GM19468 (cell line): Measurements from ENCODE around the gene PAMR1.

Experiments used
- ATAC-seq: cut with Tn5 transposase; IDR thresholded peaks from one replicate; pipeline ENCODE4 v1.9.1; 2021; ENCODE audit warnings: mild to moderate bottlenecking, moderate library complexity, moderate number of reproducible peaks; ENCODE audit not compliant: unreplicated experiment; ENCODE audit errors: extremely low read depth

The PAMR1 gene

GRCh38 chr11:35501776-35502175 is 23.6 kb downstream of the PAMR1 start:
- ATAC-seq: no peak

DNA sequence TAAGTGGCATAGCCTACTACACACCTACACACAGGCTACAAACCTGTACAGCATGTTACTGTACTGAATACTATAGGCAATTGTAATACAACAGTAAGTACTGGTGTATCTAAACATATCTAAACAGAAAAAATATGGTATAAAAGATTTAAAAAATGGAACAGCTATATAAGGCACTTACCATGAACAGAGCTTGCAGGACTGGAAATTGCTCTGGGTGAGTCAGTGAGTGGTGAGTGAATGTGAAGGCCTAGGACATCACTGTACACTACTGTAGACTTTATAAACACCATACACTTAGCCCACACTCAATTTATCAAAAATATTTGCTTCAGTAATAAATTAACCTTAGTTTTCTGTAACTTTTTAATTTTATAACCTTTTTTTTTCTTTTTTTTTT is 24.7 kb downstream of the PAMR1 start:
- ATAC-seq: no peak

- ATAC-seq: no peak
These were observed 29.0 kb downstream of the PAMR1 start for GRCh38 chr11:35496416-35496815.

DNA sequence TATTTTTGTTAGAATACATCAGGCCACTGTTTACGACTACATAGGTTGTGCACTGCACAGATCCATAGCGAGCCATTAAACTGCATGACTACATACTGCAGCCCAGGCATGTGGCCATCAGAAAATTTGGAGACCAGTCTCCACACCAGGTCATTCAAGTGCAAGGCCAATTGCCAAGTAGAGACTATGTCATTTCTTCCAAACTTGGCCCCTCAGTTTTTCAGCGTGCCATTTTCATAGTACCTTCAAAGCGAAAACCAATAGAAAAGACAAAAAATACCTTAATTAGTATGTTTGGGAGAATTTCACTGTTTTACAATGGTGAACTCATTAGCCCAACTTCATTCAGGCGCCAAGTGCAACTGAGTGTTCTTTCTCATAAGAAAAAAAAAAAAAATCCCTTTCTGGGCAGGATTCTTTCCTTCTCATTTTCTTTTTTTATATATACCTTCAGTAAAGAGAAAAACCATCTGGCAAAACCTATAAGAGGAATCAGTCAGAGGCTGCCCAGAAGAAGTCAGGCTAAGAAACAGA is 30.4 kb downstream of the PAMR1 start:
- ATAC-seq: no peak

DNA sequence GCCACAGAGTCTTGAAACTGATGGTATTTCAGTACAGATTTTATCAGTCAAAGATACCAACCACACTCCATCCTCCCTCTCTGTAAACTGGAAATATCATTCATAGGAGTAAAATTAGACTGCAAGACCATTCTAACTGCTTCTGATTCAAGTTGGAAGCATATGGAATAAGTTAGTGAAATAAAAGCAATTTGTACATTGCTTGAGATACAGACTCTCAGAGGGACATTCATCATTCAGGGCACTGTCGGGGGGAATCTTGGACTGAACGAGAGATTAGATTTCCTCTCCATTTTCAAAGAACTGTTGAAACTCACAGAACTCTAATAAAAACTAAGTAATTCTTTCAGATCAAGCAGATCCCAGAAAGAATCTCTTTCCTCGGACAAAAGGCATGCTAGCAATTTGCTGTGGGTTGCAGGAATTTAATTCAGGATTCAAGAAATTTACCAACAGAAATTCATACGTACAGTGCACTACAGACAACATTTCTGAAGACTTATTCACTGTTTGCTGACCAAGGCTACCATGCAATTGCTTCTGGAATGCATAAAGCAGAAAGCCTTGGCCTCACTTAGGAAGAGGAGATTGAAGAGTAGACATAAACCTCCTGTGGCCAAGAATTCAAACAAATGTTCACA is 34.1 kb downstream of the PAMR1 start:
- no peak for ATAC-seq

- no peak for ATAC-seq
These were observed 37.3 kb downstream of the PAMR1 start for GRCh38 chr11:35488117-35488516.

- no peak for ATAC-seq
These were observed 37.8 kb downstream of the PAMR1 start for GRCh38 chr11:35487532-35488078.

GRCh38 chr11:35486934-35487333 is 38.5 kb downstream of the PAMR1 start:
- ATAC-seq: no peak

- no peak for ATAC-seq
These were observed 39.0 kb downstream of the PAMR1 start for GRCh38 chr11:35486446-35486845.

GRCh38 chr11:35485656-35486322 is 39.6 kb downstream of the PAMR1 start:
- ATAC-seq: no peak

DNA sequence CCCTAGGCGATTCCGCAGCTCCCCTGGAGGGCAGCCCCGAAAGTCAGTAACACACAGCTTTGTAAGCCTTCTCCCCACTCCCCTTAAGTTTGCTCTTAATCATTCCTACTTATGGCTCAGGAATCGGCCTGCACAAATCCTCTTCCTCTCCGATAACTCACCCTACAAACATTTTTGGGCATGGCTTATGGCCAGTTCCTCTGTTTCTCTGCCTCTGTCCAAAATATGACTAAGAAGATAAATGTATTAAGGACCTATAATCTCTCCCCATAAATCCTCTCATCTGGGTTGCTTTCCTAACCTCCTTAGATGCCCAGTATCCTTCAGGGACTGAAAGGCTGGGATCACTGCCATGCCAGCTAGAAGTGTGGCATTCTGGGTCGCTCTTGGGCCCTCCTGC is 41.0 kb downstream of the PAMR1 start:
- ATAC-seq: no peak

GRCh38 chr11:35483131-35483820 is 42.1 kb downstream of the PAMR1 start:
- ATAC-seq: no peak

- no peak for ATAC-seq
These were observed 45.7 kb downstream of the PAMR1 start for GRCh38 chr11:35479731-35480130.

DNA sequence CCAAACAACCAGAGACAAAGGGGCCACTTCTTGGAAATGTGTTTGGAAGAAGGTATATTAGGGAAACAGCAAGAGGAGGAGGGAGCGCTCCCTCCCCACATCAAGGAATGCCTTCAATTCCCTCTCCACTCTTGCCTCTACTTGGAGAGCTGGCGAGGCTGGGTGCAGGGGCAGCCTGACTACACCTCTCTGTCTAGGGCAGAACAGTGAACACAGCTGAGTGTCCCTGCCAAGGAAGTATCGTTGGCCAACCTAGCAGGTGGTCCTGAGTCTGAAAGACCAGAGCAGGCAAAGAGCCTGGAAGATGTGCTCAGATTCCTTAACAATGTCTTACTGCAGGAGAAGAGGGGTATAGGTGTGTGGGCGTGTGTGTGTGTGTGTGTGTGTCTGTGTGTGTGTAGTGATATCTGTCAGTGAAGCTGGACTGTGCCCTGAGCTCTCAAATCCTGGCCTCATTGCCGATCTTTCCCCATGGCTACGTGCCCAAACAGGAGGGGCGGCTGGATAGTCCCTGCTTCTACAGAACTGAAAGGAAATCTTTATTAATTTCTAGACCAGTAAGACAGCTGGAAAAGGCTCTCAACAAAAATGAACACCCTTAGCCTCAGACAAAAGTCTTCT is 46.8 kb downstream of the PAMR1 start:
- ATAC-seq: no peak

- ATAC-seq: no peak
These were observed 47.5 kb downstream of the PAMR1 start for GRCh38 chr11:35477901-35478300.

- ATAC-seq: no peak
These were observed 50.7 kb downstream of the PAMR1 start for GRCh38 chr11:35474688-35475087.

- ATAC-seq: no peak
These were observed 51.5 kb downstream of the PAMR1 start for GRCh38 chr11:35473795-35474374.

DNA sequence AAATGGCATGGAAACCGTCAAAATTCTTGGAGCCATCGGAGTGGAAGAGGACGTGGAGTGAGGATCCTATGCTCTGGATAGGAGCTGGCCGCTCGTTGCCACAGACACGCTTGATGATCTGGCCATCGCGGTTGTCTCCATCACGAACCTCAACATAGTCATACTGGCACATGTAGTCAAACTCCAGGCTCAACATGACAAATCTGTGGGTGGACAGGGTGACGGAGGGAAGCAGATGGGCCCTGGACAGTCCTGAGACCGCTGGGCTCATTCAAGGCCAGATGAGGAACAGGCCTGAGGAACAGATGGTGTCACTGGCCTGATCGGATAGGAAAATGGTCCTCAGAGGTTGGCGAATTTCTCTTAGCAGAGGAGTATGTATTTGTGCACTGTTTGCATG is 54.8 kb downstream of the PAMR1 start:
- no peak for ATAC-seq

- ATAC-seq: no peak
These were observed 59.4 kb downstream of the PAMR1 start for GRCh38 chr11:35466058-35466457.

- ATAC-seq: no peak
These were observed 61.1 kb downstream of the PAMR1 start for GRCh38 chr11:35464308-35464707.
